CD4-positive, alpha-beta T cell (primary cell): ENCODE results near the gene MTF2. TPM values are rescaled to one million over a fixed set of nuclear protein-coding genes. Genes with fewer than 3 reads are reported as not detected.

ENCODE experiments used
- ATAC-seq: fragments of 200-7000 bp; cut with Tn5 transposase; one replicate; pipeline ENCODE4 v1.10.0; 2022; ENCODE audit warnings: mild to moderate bottlenecking; ENCODE audit not compliant: poor library complexity
- CTCF ChIA-PET: fragments of 350-600 bp; sonication (Branson Sonifier 250); formaldehyde crosslinking; loops from one replicate; lab custom pipeline; 2021; ENCODE audit warnings: antibody characterized with exemption, inconsistent platforms; lab: Charles Lee
- POLR2A ChIA-PET: fragments of 350-600 bp; sonication (Branson Sonifier 250); formaldehyde crosslinking; loops from one replicate; lab custom pipeline; 2021; ENCODE audit warnings: antibody characterized with exemption, inconsistent platforms; lab: Charles Lee
- DNase-seq, 14 experiments: peaks; one replicate each; pipeline ENCODE4 v3.0.0-alpha.2; 2013 to 2020; ENCODE audit warnings: mixed read lengths in 2 of 14
- H3K27ac ChIP-seq, 2 donors: one replicate each; pipeline versions ENCODE4 v1.5.1 to v1.7.0; 2013; ENCODE audit warnings: low read length in 2 of 2, low read depth in 1 of 2, mild to moderate bottlenecking in 1 of 2
- H3K27me3 ChIP-seq, 2 experiments: 1 replicate in 1 of 2; 2 replicates in 1 of 2; pipeline versions ENCODE4 v1.6.1 to v1.7.0; 2013; ENCODE audit warnings: low read length in 2 of 2, control low read depth in 1 of 2, mild to moderate bottlenecking in 1 of 2, moderate library complexity in 1 of 2; ENCODE audit not compliant: insufficient read depth in 2 of 2, control insufficient read depth in 1 of 2
- H3K36me3 ChIP-seq: one replicate; pipeline ENCODE4 v1.6.1; 2013; ENCODE audit warnings: low read length, control low read depth; ENCODE audit not compliant: insufficient read depth
- H3K4me1 ChIP-seq: one replicate; pipeline ENCODE4 v1.6.1; 2013; ENCODE audit warnings: low read length, control low read depth; ENCODE audit not compliant: insufficient read depth
- H3K4me3 ChIP-seq: one replicate; pipeline ENCODE4 v1.5.1; 2013; ENCODE audit warnings: mild to moderate bottlenecking, low read length, moderate library complexity
- H3K9me3 ChIP-seq, 2 experiments: 1 replicate in 1 of 2; 2 replicates in 1 of 2; pipeline versions ENCODE4 v1.6.1 to v1.7.0; 2013; ENCODE audit warnings: low read length in 2 of 2, mild to moderate bottlenecking in 2 of 2, control low read depth in 1 of 2, moderate library complexity in 1 of 2; ENCODE audit not compliant: control insufficient read depth in 1 of 2, insufficient read depth in 1 of 2
- H3K27ac Mint-ChIP-seq: one replicate; pipeline ENCODE4 v1.8.0; 2020; ENCODE audit warnings: mixed read lengths
- H3K27me3 Mint-ChIP-seq: one replicate; pipeline ENCODE4 v1.8.0; 2021; ENCODE audit warnings: mixed read lengths
- H3K36me3 Mint-ChIP-seq: one replicate; pipeline ENCODE4 v1.8.0; 2021; ENCODE audit warnings: low read depth, mixed read lengths
- H3K4me1 Mint-ChIP-seq: one replicate; pipeline ENCODE4 v1.8.0; 2021; ENCODE audit warnings: low read depth, mixed read lengths
- H3K4me3 Mint-ChIP-seq: one replicate; pipeline ENCODE4 v1.8.0; 2020; ENCODE audit warnings: mild to moderate bottlenecking, mixed read lengths
- H3K9me3 Mint-ChIP-seq: one replicate; pipeline ENCODE4 v1.8.0; 2020; ENCODE audit warnings: mixed read lengths
- intact Hi-C, 2 experiments: fragments of 100-400 bp; cut with DNase I in 1 of 2; cut with micrococcal nuclease in 1 of 2; formaldehyde crosslinking; loops; one replicate each; pipeline versions ENCODE4 v1.15.1 to v1.9.0; 2023 to 2025; cut with DNase I, micrococcal nuclease
- total RNA-seq, 174 experiments: library from RNA in 2 of 174; stranded (reverse) in 2 of 174; gene quantifications; one replicate each; pipeline ENCODE4 v1.2.3 and lab custom pipeline; 2021 to 2026
- TF ChIP-seq, protein P1 (sequence below): fragments of 200-600 bp; IDR thresholded peaks from one replicate; pipeline ENCODE4 v1.8.0; 2022; ENCODE audit warnings: antibody characterized with exemption, mild to moderate bottlenecking

Gene MTF2
- total RNA-seq, 2 experiments from 2014 or later = 37.9 to 39.3 TPM

- peaks cover 8% of the 10 kb centered on the region for H3K27me3 Mint-ChIP-seq
- H3K9me3 Mint-ChIP-seq = no peaks in the 10 kb centered on the region
- H3K36me3 Mint-ChIP-seq = no peaks in the 10 kb centered on the region
- TF ChIP-seq, protein P1, sequence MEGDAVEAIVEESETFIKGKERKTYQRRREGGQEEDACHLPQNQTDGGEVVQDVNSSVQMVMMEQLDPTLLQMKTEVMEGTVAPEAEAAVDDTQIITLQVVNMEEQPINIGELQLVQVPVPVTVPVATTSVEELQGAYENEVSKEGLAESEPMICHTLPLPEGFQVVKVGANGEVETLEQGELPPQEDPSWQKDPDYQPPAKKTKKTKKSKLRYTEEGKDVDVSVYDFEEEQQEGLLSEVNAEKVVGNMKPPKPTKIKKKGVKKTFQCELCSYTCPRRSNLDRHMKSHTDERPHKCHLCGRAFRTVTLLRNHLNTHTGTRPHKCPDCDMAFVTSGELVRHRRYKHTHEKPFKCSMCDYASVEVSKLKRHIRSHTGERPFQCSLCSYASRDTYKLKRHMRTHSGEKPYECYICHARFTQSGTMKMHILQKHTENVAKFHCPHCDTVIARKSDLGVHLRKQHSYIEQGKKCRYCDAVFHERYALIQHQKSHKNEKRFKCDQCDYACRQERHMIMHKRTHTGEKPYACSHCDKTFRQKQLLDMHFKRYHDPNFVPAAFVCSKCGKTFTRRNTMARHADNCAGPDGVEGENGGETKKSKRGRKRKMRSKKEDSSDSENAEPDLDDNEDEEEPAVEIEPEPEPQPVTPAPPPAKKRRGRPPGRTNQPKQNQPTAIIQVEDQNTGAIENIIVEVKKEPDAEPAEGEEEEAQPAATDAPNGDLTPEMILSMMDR = no peak
- ATAC-seq (no peak), DNase-seq (peak in 2 of 14 experiments; percentile 31 to 32)
- H3K4me3 Mint-ChIP-seq = no peak overlapping the region
- Histone ChIP-seq H3K4me3 (no peak overlapping the region), H3K9me3 (no peaks in the 10 kb centered on the region), H3K27me3 (no peaks in the 10 kb centered on the region), H3K4me1 (no peaks in the 10 kb centered on the region), H3K36me3 (no peaks in the 10 kb centered on the region), H3K27ac (no peak overlapping the region)
- CTCF ChIA-PET = no interaction called here
- H3K27ac Mint-ChIP-seq = no peak overlapping the region
- intact Hi-C loops = no loop called here
- no peaks in the 10 kb centered on the region for H3K4me1 Mint-ChIP-seq
- POLR2A ChIA-PET = interaction anchor here (1.2 kb wide), 1 partner anchor 14 kb away, joined by 3 read pairs; no protein-coding TSS in a partner anchor
These were observed 22.9 kb upstream of the MTF2 start for GRCh38 chr1:93056214-93056613.

GRCh38 chr1:93056649-93057048, 22.4 kb upstream of the MTF2 start:
- no peak for ATAC-seq
- no peak overlapping the region for H3K27ac Mint-ChIP-seq
- H3K27me3 ChIP-seq = no peaks in the 10 kb centered on the region
- H3K4me1 Mint-ChIP-seq = no peaks in the 10 kb centered on the region
- ChIA-PET CTCF (no interaction called here), POLR2A (interaction anchor here (1.2 to 1.3 kb wide), 2 partner anchors 14 to 94 kb away, joined by 3 read pairs; no protein-coding TSS in a partner anchor)
- no peak overlapping the region for H3K4me3 Mint-ChIP-seq
- H3K4me3 ChIP-seq = no peak overlapping the region
- intact Hi-C loops = no loop called here
- no peaks in the 10 kb centered on the region for H3K36me3 Mint-ChIP-seq
- no peaks in the 10 kb centered on the region for H3K36me3 ChIP-seq
- H3K27me3 Mint-ChIP-seq = peaks cover 8% of the 10 kb centered on the region
- no peaks in the 10 kb centered on the region for H3K9me3 ChIP-seq
- TF ChIP-seq, protein P1 = no peak
- no peak for DNase-seq
- H3K9me3 Mint-ChIP-seq = no peaks in the 10 kb centered on the region
- no peak overlapping the region for H3K27ac ChIP-seq
- no peaks in the 10 kb centered on the region for H3K4me1 ChIP-seq

DNA sequence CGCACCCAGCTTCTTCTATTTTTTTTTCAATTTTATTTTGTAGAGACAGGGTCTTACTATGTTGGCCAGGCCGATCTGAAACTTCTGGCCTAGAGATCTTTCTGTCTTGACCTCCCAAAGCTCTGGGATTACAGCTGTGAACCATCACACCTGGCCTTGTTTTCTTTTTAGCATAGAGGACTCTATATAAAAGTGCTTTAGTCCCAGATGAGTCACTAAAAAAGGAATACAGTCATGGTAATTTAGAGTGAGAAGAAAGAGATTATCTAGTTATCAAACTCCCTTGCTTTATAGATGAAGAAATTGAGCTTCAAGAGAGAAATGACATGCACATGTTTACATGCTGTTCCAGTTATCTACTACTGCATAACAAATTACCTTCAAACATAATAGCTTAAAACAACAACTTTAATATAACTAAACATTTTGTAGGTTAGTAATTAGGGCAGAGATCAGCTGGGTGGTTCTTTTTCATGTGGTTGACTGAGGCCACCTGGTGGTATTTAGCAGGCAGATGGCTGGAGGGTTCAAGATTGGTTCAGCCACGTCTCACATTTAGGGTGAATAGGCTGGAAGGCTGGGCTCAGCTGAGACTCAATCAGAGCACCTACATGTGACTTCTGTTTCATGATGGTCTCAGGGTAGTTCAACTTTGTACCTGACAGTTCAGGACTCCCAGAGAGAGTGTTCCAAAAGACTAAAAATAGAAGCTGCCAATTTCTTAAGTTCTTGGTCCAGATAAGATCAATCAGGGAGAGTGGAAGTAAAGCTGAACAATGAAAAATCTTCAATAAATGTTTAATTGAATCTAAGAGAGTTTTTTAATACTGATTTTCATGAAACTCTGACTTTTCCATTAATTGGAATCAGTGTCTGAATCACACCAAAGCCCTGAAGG, 16.9 kb upstream of the MTF2 start:
- H3K4me3 Mint-ChIP-seq = no peak overlapping the region
- H3K27me3 ChIP-seq = peaks cover 0 to 2% of the 10 kb centered on the region in 2 experiments
- H3K4me3 ChIP-seq = no peak overlapping the region
- peak; percentile 71 for ATAC-seq
- intact Hi-C loops = loop anchor here (1.0 to 5.0 kb wide), 3 partner anchors 41 to 205 kb away; no protein-coding TSS in a partner anchor
- H3K36me3 Mint-ChIP-seq = no peaks in the 10 kb centered on the region
- H3K9me3 ChIP-seq = no peaks in the 10 kb centered on the region
- POLR2A ChIA-PET = interaction anchor here (0.7 to 2.0 kb wide), 9 partner anchors 11 to 194 kb away, joined by 3 to 7 read pairs (median 3); partner anchors contain the start of genes DIPK1A and MTF2
- peaks cover 3% of the 10 kb centered on the region for H3K4me1 ChIP-seq
- TF ChIP-seq, protein P1 = peak; percentile 53
- H3K9me3 Mint-ChIP-seq = no peaks in the 10 kb centered on the region
- DNase-seq = peak in 12 of 14 experiments; percentile 14 to 74 (median 28)
- no peak overlapping the region for H3K27ac Mint-ChIP-seq
- no peak overlapping the region for H3K27ac ChIP-seq
- peaks cover 4% of the 10 kb centered on the region for H3K27me3 Mint-ChIP-seq
- H3K4me1 Mint-ChIP-seq = no peaks in the 10 kb centered on the region
- CTCF ChIA-PET = interaction anchor here (0.7 to 1.8 kb wide), 9 partner anchors 8 to 230 kb away, joined by 3 to 17 read pairs (median 4); partner anchors contain the start of genes MTF2 and RPL5
- no peaks in the 10 kb centered on the region for H3K36me3 ChIP-seq
